Stomach (tissue), 9 donors: ENCODE measurements around the gene SYT2. TPM values are rescaled to one million over a fixed set of nuclear protein-coding genes. Genes with fewer than 3 reads are reported as not detected.
A peak's percentile ranks its signal among the peaks of the same experiment; 100 is the strongest.

Experiments
- DNase-seq, 2 donors: peaks; one replicate each; pipeline versions ENCODE4 v3.0.0 to v3.0.0-alpha.2; 2013 to 2019
- H3K27ac ChIP-seq, 5 donors: fragments of 200-600 bp in 4 of 5; sonication (generic) in 4 of 5; one replicate each; pipeline ENCODE4 v1.5.1; 2013 to 2019; ENCODE audit warnings: mild to moderate bottlenecking in 1 of 5, moderate library complexity in 1 of 5
- H3K27me3 ChIP-seq, 3 donors: fragments of 200-600 bp; sonication (generic); one replicate each; pipeline ENCODE4 v1.5.1; 2017 to 2019; ENCODE audit warnings: mixed run types in 1 of 3
- H3K36me3 ChIP-seq, 4 donors: fragments of 200-600 bp; sonication (generic); 1 replicate in 3 of 4; 2 replicates in 1 of 4; pipeline ENCODE4 v1.5.1; 2016 to 2019
- H3K4me1 ChIP-seq, 4 donors: fragments of 200-600 bp; sonication (generic); one replicate each; pipeline ENCODE4 v1.5.1; 2016 to 2019
- H3K4me3 ChIP-seq, 4 donors: fragments of 200-600 bp; sonication (generic) in 3 of 4; one replicate each; pipeline ENCODE4 v1.5.1; 2016 to 2019; ENCODE audit warnings: mild to moderate bottlenecking in 1 of 4
- H3K9me3 ChIP-seq, 4 donors: fragments of 200-600 bp; sonication (generic); one replicate each; pipeline ENCODE4 v1.5.1; 2016 to 2019
- EP300 ChIP-seq: sonication (generic); formaldehyde crosslinking; IDR thresholded peaks from one replicate; pipeline ENCODE4 v1.6.1; 2017; ENCODE audit warnings: antibody characterized with exemption
- POLR2A ChIP-seq, 4 donors: fragments of 450-650 bp; IDR thresholded peaks; one replicate each; pipeline ENCODE4 v1.6.1; 2016; ENCODE audit warnings: antibody characterized with exemption in 4 of 4, control low read depth in 2 of 4, mild to moderate bottlenecking in 1 of 4, moderate library complexity in 1 of 4
- POLR2AphosphoS5 ChIP-seq, 3 donors: sonication (generic); formaldehyde crosslinking; IDR thresholded peaks; one replicate each; pipeline ENCODE4 v1.6.1; 2016; ENCODE audit warnings: antibody characterized with exemption in 3 of 3
- WGBS, 5 donors: extraction: QIAGEN DNeasy Blood & Tissue Kit in 3 of 5; methylation state at CpG; one replicate each; pipeline versions ENCODE4 v1.1.5 to v1.1.7; 2013 to 2018; 5-methylcytosine and 5-hydroxymethylcytosine counted together
- intact Hi-C: fragments of 100-400 bp; cut with DNase I; formaldehyde crosslinking; loops from one replicate; pipeline ENCODE4 v1.15.1; 2023; ENCODE audit warnings: low total_unique reads
- polyA plus RNA-seq, 3 donors: library from polyadenylated mRNA; stranded (reverse); fragments of 200-250 nt; gene quantifications; one replicate each; pipeline ENCODE4 v1.2.3, GENCODE V29; 2013
- total RNA-seq, 5 donors: library from RNA; depleted of rRNA; stranded (reverse); fragments of >200 nt; gene quantifications; one replicate each; pipeline versions ENCODE4 v1.1.0 to v1.2.3, GENCODE V29; 2014 to 2016
- TF ChIP-seq, protein P1 (sequence below), 7 experiments: fragments of 450-650 bp in 4 of 7; fragments of 200-600 bp in 3 of 7; sonication (generic) in 3 of 7; IDR thresholded peaks; one replicate each; pipeline ENCODE4 v1.5.1; 2016 to 2019; ENCODE audit warnings: antibody characterized with exemption in 7 of 7, control low read depth in 2 of 7, mild to moderate bottlenecking in 1 of 7
- donor health status: healthy with polysubstance abuse.
- donor health status: Bipolar disorder and iron deficiency.
- donor health status: healthy.

The SYT2 gene
- total and polyA plus RNA-seq, 8 donors, result 0.18 to 0.29 TPM; not detected in 6

DNA sequence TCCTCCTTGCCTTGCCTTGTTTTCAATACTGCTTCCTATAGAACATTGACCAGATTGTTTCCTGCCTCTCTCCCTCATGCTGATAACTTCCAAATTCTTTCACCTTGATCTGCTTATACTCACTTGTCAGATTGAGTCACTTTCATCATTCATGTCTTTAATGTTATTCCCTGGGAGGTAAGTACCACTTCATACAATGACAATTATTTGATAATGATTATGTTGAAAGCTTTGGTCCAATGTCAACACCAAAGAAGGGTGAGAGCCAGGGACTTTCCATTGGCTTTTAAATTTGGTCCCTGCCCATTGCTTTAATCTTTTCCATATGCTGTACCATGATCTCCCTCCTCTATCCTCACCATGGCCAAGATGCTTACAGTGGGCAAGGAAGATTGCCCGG is 137.4 kb downstream of the SYT2 start:
- 61 to 92% (median 86%) methylated on average over 1 of the region's 1 CpG for WGBS, 5 donors
- peaks cover 4 to 78% (median 61%) of the 10 kb centered on the region in 4 donors for H3K36me3 ChIP-seq
- H3K4me1 ChIP-seq, result peaks cover 0 to 86% (median 37%) of the 10 kb centered on the region in 4 donors

DNA sequence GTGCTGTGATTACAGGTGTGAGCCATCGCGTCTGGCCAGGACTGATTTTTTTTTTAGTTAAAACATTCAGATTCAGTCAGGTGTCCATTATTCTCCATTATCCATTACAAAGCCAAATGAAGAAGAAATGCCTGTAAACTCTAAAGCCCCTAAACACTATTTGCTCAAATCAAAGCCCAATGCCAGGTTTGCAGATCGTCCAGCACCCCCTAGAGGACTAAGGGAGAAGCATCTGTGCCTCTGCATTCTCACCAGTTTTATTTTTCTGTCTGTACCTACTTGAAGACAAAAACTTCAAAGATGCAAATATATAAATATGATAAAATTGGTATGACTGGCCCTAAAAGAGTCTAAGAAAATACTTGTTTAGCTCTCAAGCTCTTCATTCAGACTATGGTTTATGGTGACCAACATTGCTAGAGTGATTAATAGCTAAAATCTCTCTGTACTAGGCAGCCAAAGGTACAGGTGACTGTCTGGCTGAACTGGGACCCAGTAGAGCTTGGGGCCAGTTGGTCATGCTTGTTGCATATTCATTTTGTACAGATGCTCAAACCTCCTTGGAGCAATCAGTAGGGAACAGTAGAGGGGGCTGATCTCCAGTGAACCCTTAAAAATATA is 138.4 kb downstream of the SYT2 start:
- Histone ChIP-seq H3K27me3 (no peaks in the 10 kb centered on the region), H3K36me3 (peaks cover 9 to 87% (median 68%) of the 10 kb centered on the region in 4 donors), H3K27ac (peak overlapping the region in 4 of 5 donors; percentile 7 to 74 (median 40)), H3K9me3 (no peaks in the 10 kb centered on the region), H3K4me1 (peaks cover 0 to 86% (median 36%) of the 10 kb centered on the region in 4 donors), H3K4me3 (no peak overlapping the region)
- intact Hi-C loops, result no loop called here
- WGBS, 5 donors, result 59 to 69% (median 62%) methylated on average over 3 of the region's 3 CpGs
- peak in 1 of 2 donors; percentile 72 for DNase-seq
- TF ChIP-seq POLR2A (IDR thresholded peaks at IDR 0.05), result no peak
- TF ChIP-seq EP300, result no peak
- no peak for TF ChIP-seq POLR2AphosphoS5 (IDR thresholded peaks at IDR 0.05)
- TF ChIP-seq, protein P1, sequence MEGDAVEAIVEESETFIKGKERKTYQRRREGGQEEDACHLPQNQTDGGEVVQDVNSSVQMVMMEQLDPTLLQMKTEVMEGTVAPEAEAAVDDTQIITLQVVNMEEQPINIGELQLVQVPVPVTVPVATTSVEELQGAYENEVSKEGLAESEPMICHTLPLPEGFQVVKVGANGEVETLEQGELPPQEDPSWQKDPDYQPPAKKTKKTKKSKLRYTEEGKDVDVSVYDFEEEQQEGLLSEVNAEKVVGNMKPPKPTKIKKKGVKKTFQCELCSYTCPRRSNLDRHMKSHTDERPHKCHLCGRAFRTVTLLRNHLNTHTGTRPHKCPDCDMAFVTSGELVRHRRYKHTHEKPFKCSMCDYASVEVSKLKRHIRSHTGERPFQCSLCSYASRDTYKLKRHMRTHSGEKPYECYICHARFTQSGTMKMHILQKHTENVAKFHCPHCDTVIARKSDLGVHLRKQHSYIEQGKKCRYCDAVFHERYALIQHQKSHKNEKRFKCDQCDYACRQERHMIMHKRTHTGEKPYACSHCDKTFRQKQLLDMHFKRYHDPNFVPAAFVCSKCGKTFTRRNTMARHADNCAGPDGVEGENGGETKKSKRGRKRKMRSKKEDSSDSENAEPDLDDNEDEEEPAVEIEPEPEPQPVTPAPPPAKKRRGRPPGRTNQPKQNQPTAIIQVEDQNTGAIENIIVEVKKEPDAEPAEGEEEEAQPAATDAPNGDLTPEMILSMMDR (IDR thresholded peaks at IDR 0.05), result peak in 5 of 7 experiments; percentile 35 to 73 (median 71)

More for the DNA sequence above, 137.4 kb downstream of the SYT2 start:
- no peak for DNase-seq
- Histone ChIP-seq H3K9me3 (no peaks in the 10 kb centered on the region), H3K4me3 (no peak overlapping the region), H3K27me3 (no peaks in the 10 kb centered on the region), H3K27ac (peak overlapping the region in 2 of 5 donors; percentile 52 to 74)
- intact Hi-C loops, result no loop called here
- TF ChIP-seq POLR2AphosphoS5 (IDR thresholded peaks at IDR 0.05) (no peak), POLR2A (IDR thresholded peaks at IDR 0.05) (no peak), EP300 (no peak)
- TF ChIP-seq, protein P1 (IDR thresholded peaks at IDR 0.05), result no peak

DNA sequence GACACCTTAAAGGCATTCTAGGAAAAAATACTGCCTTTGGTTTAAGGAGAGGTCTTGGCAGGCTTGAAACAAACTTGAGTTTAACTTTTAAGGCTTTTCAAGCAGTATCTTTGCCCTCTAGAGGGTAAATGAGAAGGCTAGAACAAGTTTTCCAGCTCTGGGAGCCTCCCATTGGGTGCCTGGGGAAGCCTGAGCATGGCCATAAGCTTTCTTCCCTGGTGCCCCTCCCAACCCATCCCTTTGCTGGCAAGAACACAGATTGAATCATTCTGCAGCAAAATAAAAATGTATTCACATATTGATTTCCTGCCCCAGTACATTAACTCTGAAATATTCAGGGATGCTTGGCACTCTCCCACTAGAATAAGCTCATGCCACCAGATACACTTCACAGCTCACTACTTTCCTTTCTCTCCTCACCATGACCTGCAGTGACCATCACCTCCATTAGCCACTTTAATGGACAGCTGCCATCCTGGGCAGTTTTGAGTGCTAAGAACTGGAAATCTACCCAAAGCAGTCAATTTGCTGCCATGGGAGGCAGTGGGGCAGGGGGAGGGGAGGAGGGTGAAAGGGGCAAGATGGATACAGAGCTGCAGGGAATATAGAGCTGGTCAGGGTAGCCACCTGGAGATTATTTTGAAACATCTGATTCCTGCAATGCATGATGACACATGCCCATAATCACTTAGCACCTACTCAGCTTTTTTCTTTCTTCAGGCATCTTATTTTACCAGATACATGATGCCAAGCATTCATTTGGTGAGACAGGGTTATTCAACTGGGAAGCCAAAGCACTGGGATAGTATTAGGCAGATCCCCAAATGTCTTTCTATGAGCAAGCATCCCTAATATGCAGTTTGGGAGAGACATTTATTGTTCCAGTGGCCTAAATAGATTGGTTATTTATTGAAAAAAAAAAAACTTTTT is 140.6 kb downstream of the SYT2 start:
- no peak for DNase-seq
- H3K9me3 ChIP-seq, result no peaks in the 10 kb centered on the region
- peaks cover 5 to 86% (median 42%) of the 10 kb centered on the region in 4 donors for H3K4me1 ChIP-seq
- H3K36me3 ChIP-seq, result peaks cover 14 to 94% (median 72%) of the 10 kb centered on the region in 4 donors
- H3K27ac ChIP-seq, result peak overlapping the region in 4 of 5 donors; percentile 38 to 74 (median 48)
- intact Hi-C loops, result no loop called here
- TF ChIP-seq POLR2AphosphoS5 (IDR thresholded peaks at IDR 0.05), result no peak
- H3K4me3 ChIP-seq, result no peak overlapping the region
- H3K27me3 ChIP-seq, result no peaks in the 10 kb centered on the region

DNA sequence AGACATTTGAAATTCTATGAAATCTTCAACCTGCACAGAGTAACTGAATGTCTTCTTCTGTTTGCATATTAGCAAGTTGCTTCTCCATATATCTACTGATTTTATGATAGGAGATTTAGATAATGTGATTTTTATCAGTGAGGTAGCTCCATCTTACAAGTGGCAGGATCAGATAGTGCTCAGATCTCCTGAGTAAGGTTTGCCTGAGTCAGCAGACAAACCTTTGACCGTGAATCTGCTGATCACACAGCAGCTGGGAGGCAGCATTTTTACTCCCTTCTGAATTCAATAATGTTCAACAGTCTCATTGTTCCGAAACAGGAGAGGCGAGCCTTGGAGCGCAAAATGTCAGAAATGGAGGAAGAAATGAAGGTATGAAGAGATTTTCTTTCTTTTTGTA is 141.4 kb downstream of the SYT2 start:
- Histone ChIP-seq H3K4me3 (no peak overlapping the region), H3K27me3 (no peaks in the 10 kb centered on the region), H3K4me1 (peaks cover 5 to 88% (median 43%) of the 10 kb centered on the region in 4 donors), H3K27ac (peak overlapping the region in 4 of 5 donors; percentile 38 to 74 (median 56)), H3K36me3 (peaks cover 14 to 94% (median 77%) of the 10 kb centered on the region in 4 donors), H3K9me3 (no peaks in the 10 kb centered on the region)
- TF ChIP-seq EP300 (no peak), POLR2A (IDR thresholded peaks at IDR 0.05) (no peak), POLR2AphosphoS5 (IDR thresholded peaks at IDR 0.05) (no peak)
- TF ChIP-seq, protein P1 (IDR thresholded peaks at IDR 0.05), result no peak
- 80 to 92% (median 89%) methylated on average over 4 of the region's 4 CpGs for WGBS, 5 donors
- no peak for DNase-seq
- intact Hi-C loops, result no loop called here
